Testis (tissue), 2 donors: ENCODE results near the gene SLC39A9.

Experiments used
- POLR2A ChIP-seq: fragments of 450-650 bp; IDR thresholded peaks from one replicate; pipeline ENCODE4 v1.6.1; 2017; ENCODE audit warnings: antibody characterized with exemption, mild to moderate bottlenecking, moderate library complexity
- TF ChIP-seq, protein P1 (sequence below), 3 experiments: fragments of 450-650 bp in 2 of 3; fragments of 200-600 bp in 1 of 3; sonication (generic) in 1 of 3; IDR thresholded peaks; one replicate each; pipeline ENCODE4 v1.5.1; 2016 to 2019; ENCODE audit warnings: antibody characterized with exemption in 3 of 3, mild to moderate bottlenecking in 2 of 3, moderate library complexity in 1 of 3

DNA sequence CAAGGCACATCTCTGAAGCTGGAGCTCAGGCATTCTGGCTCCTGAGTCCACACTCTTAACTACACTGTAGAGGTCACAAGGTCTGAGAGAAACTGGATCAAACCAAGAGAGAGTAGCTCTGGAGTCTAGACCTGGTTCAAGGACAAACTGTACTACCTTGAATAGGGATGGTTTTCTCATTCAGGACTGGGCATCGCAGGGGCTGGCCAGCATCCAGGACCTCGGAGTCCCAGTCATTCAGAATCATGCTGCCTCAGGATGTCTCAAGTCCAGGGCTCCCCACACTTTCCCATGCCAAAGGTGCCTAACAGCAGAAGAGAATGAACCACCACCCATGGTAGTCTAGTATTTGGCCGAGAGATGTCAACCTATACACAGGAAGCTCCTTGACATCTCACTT lies 72.9 kb downstream of the SLC39A9 start:
- no peak for TF ChIP-seq POLR2A
- TF ChIP-seq, protein P1, sequence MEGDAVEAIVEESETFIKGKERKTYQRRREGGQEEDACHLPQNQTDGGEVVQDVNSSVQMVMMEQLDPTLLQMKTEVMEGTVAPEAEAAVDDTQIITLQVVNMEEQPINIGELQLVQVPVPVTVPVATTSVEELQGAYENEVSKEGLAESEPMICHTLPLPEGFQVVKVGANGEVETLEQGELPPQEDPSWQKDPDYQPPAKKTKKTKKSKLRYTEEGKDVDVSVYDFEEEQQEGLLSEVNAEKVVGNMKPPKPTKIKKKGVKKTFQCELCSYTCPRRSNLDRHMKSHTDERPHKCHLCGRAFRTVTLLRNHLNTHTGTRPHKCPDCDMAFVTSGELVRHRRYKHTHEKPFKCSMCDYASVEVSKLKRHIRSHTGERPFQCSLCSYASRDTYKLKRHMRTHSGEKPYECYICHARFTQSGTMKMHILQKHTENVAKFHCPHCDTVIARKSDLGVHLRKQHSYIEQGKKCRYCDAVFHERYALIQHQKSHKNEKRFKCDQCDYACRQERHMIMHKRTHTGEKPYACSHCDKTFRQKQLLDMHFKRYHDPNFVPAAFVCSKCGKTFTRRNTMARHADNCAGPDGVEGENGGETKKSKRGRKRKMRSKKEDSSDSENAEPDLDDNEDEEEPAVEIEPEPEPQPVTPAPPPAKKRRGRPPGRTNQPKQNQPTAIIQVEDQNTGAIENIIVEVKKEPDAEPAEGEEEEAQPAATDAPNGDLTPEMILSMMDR (IDR thresholded peaks at IDR 0.05), result no peak
